Measurements from ENCODE around the gene ARMC7.

GRCh38 chr17:75064867-75065561 is 44.8 kb upstream of the ARMC7 start:
- no peak for TF ChIP-seq POLR2AphosphoS5 (IDR thresholded peaks at IDR 0.05)
- TF ChIP-seq CTCF (IDR thresholded peaks at IDR 0.05), result no peak

All from esophagus muscularis mucosa (tissue), 3 donors.